ENCODE data around the gene PTGS1. TPM values are rescaled to one million over a fixed set of nuclear protein-coding genes. Genes with fewer than 3 reads are reported as not detected.
A peak's percentile ranks its signal among the peaks of the same experiment; 100 is the strongest.
"Not testable (repeated sequence)": the region's sequence is repeated elsewhere in the genome, so short reads cannot be mapped to it uniquely, and the experiment has no call there.

Gene PTGS1
- total RNA-seq, 5 donors from 2014 or later (not counting 1 experiment from before 2014, with no cell fraction given): 0.44 to 2.0 (median 0.86) TPM

DNA sequence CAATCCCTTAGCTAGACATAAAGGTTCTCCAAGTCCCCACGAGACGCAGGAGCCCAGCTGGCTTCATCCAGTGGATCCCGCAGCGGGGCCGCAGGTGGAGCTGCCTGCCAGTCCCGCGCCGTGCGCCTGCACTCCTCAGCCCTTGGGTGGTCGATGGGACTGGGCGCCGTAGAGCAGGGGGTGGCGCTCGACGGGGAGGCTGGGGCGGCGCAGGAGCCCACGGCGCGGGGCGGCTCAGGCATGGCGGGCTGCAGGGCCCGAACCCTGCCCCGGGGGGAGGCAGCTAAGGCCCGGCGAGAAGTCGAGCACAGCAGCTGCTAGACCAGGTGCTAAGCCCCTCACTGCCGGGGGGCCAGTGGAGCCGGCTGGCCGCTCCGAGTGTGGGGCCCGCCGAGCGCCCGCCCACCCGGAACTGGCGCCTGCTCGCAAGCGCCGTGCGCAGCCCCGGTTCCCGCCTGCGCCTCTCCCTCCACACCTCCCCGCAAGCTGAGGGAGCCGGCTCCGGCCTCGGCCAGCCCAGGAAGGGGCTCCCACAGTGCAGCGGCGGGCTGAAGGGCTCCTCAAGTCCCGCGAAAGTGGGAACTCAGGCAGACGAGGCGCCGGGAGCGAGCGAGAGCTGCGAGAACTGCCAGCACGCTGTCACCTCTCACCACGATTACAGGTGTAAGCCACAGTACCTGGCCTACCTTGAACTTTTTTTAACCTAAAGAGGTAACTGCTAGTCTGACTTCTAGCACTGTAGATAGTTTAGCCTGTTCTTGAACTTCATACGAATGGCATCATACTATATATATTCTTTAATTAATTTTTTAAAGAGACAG lies 35.5 kb downstream of the PTGS1 start:
- H3K27ac Mint-ChIP-seq: no peak overlapping the region
- Histone ChIP-seq H3K36me3 (ENCODE audit: control insufficient read depth in 2 of 2, extremely low read depth in 1 of 2, insufficient read depth in 1 of 2, low read length in 1 of 2) (no peaks in the 10 kb centered on the region), H3K4me3 (ENCODE audit: control insufficient read depth in 1 of 2, extremely low read depth in 1 of 2, low read length in 1 of 2) (no peak overlapping the region), H3K27ac (ENCODE audit: low read length) (no peak overlapping the region), H3K27me3 (replicated peaks in 1 of 2; ENCODE audit: control insufficient read depth in 2 of 2, extremely low read depth in 1 of 2, insufficient read depth in 2 of 2, low read length in 1 of 2) (no peaks in the 10 kb centered on the region), H3K9me3 (no peaks in the 10 kb centered on the region), H3K4me1 (ENCODE audit: control insufficient read depth in 1 of 2, extremely low read depth in 1 of 2, insufficient read depth in 2 of 2, low read length in 2 of 2) (no peaks in the 10 kb centered on the region)
- DNase-seq (peak in 3 of 35 experiments; percentile 7 to 18 (median 11)), ATAC-seq (replicated peaks in 1 of 4) (peak in 3 of 4 experiments; percentile 41 to 77 (median 46))
- peak overlapping the region; percentile 31 to 72 (median 59) for H3K4me3 Mint-ChIP-seq
- peaks cover 2 to 6% of the 10 kb centered on the region in 2 donors for H3K27me3 Mint-ChIP-seq
- no peaks in the 10 kb centered on the region for H3K36me3 Mint-ChIP-seq
- CTCF ChIA-PET: no interaction called here
- H3K4me1 Mint-ChIP-seq: no peaks in the 10 kb centered on the region
- WGBS (ENCODE audit: insufficient coverage): 86% methylated on average over 38 of the region's 61 CpGs
- no peaks in the 10 kb centered on the region for H3K9me3 Mint-ChIP-seq
- POLR2A ChIA-PET: interaction anchor here in 1 of 2 donors (0.6 kb wide), 1 partner anchor 1511 kb away, joined by 3 read pairs; no protein-coding TSS in a partner anchor

DNA sequence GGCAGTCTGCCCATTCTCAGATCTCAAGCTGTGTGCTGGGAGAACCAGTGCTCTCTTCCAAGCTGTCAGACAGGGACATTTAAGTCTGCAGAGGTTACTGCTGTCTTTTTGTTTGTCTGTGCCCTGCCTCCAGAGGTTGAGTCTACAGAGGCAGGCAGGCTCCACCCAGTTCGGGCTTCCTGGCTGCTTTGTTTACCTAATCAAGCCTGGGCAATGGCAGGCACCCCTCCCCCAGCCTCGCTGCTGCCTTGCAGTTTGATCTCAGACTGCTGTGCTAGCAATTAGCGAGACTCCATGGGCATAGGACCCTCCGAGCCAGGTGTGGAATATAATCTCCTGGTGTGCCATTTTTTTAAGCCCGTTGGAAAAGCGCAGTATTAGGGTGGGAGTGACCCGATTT lies 43.3 kb downstream of the PTGS1 start:
- WGBS (ENCODE audit: insufficient coverage): 44% methylated on average over 3 of the region's 7 CpGs

DNA sequence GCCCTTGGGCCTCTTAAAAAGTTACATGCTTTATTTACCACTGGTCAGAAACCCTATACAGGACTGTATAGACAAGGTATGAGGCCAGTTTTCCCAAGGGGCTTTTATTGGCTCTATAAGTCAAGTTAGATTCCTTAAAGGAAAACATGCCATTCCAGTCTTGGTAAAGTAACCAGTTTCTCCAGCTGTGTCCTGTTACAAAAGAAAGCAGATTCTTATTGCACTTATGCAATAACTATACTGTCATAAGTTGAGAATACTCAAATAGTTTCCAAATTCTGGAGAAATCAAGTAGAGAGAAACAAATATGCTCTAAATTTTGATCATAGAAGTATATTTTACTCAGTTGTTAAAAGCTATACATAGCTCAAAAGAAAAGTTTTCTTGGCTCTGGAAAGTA lies 47.2 kb downstream of the PTGS1 start:
- Histone ChIP-seq H3K36me3 (ENCODE audit: control insufficient read depth in 2 of 2, extremely low read depth in 1 of 2, insufficient read depth in 1 of 2, low read length in 1 of 2) (no peaks in the 10 kb centered on the region), H3K27ac (ENCODE audit: low read length) (no peak overlapping the region), H3K27me3 (replicated peaks in 1 of 2; ENCODE audit: control insufficient read depth in 2 of 2, extremely low read depth in 1 of 2, insufficient read depth in 2 of 2, low read length in 1 of 2) (no peaks in the 10 kb centered on the region), H3K4me1 (ENCODE audit: control insufficient read depth in 1 of 2, extremely low read depth in 1 of 2, insufficient read depth in 2 of 2, low read length in 2 of 2) (no peaks in the 10 kb centered on the region), H3K9me3 (peaks cover 3% of the 10 kb centered on the region), H3K4me3 (ENCODE audit: control insufficient read depth in 1 of 2, extremely low read depth in 1 of 2, low read length in 1 of 2) (no peak overlapping the region)
- Mint-ChIP-seq H3K4me1 (no peaks in the 10 kb centered on the region), H3K27ac (no peak overlapping the region), H3K9me3 (peaks cover 0 to 27% (median 23%) of the 10 kb centered on the region in 3 donors), H3K4me3 (no peak overlapping the region), H3K27me3 (peaks cover 0 to 32% of the 10 kb centered on the region in 2 donors), H3K36me3 (peaks cover 3% of the 10 kb centered on the region)
- no peak for DNase-seq
- ChIA-PET POLR2A (no interaction called here), CTCF (no interaction called here)
- ATAC-seq (replicated peaks in 1 of 4): no peak

More for the DNA sequence above, 43.3 kb downstream of the PTGS1 start:
- H3K4me3 ChIP-seq (ENCODE audit: control insufficient read depth in 1 of 2, extremely low read depth in 1 of 2, low read length in 1 of 2); H3K9me3 Mint-ChIP-seq; CTCF ChIA-PET; POLR2A ChIA-PET; H3K9me3 ChIP-seq; H3K4me1 Mint-ChIP-seq; ATAC-seq (replicated peaks in 1 of 4); DNase-seq; H3K4me3 Mint-ChIP-seq; H3K36me3 Mint-ChIP-seq; H3K4me1 ChIP-seq (ENCODE audit: control insufficient read depth in 1 of 2, extremely low read depth in 1 of 2, insufficient read depth in 2 of 2, low read length in 2 of 2); H3K27ac ChIP-seq (ENCODE audit: low read length); H3K27me3 ChIP-seq (replicated peaks in 1 of 2; ENCODE audit: control insufficient read depth in 2 of 2, extremely low read depth in 1 of 2, insufficient read depth in 2 of 2, low read length in 1 of 2); H3K27ac Mint-ChIP-seq; H3K36me3 ChIP-seq (ENCODE audit: control insufficient read depth in 2 of 2, extremely low read depth in 1 of 2, insufficient read depth in 1 of 2, low read length in 1 of 2): not testable (repeated sequence)
- peaks cover 0 to 21% of the 10 kb centered on the region in 2 donors for H3K27me3 Mint-ChIP-seq

DNA sequence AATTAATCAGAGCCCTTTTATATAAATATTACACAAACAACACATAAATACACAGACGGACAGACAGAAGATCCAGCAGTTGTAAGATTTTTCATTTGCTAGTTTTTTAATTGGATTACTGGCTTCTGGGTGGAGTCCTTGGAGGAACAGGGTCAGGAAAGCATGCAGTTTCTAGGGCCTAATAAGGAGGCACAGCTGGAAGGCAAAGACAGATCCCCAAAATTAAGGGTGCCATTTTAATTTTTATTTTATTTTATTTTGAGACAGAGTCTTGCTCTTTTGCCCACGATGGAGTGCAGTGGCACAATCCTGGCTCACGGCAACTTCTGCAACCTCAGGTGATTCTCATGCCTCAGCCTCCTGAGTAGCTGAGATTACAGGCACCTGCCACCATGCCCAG lies 49.5 kb downstream of the PTGS1 start:
- ATAC-seq (replicated peaks in 1 of 4): no peak
- no peak for DNase-seq
- H3K4me1 ChIP-seq (ENCODE audit: control insufficient read depth in 1 of 2, extremely low read depth in 1 of 2, insufficient read depth in 2 of 2, low read length in 2 of 2): no peaks in the 10 kb centered on the region
- no CpG with 5 or more reads among the region's 3 CpGs for WGBS (ENCODE audit: insufficient coverage)
- peaks cover 3% of the 10 kb centered on the region for H3K9me3 ChIP-seq
- ChIA-PET CTCF (no interaction called here), POLR2A (no interaction called here)
- H3K36me3 Mint-ChIP-seq: peaks cover 3% of the 10 kb centered on the region
- H3K27me3 Mint-ChIP-seq: peaks cover 5 to 27% of the 10 kb centered on the region in 2 donors
- no peaks in the 10 kb centered on the region for H3K27me3 ChIP-seq (replicated peaks in 1 of 2; ENCODE audit: control insufficient read depth in 2 of 2, extremely low read depth in 1 of 2, insufficient read depth in 2 of 2, low read length in 1 of 2)
- no peak overlapping the region for H3K4me3 Mint-ChIP-seq
- no peak overlapping the region for H3K27ac ChIP-seq (ENCODE audit: low read length)
- H3K4me1 Mint-ChIP-seq: no peaks in the 10 kb centered on the region
- H3K4me3 ChIP-seq (ENCODE audit: control insufficient read depth in 1 of 2, extremely low read depth in 1 of 2, low read length in 1 of 2): no peak overlapping the region
- H3K27ac Mint-ChIP-seq: no peak overlapping the region
- no peaks in the 10 kb centered on the region for H3K36me3 ChIP-seq (ENCODE audit: control insufficient read depth in 2 of 2, extremely low read depth in 1 of 2, insufficient read depth in 1 of 2, low read length in 1 of 2)
- peaks cover 0 to 27% (median 23%) of the 10 kb centered on the region in 3 donors for H3K9me3 Mint-ChIP-seq

DNA sequence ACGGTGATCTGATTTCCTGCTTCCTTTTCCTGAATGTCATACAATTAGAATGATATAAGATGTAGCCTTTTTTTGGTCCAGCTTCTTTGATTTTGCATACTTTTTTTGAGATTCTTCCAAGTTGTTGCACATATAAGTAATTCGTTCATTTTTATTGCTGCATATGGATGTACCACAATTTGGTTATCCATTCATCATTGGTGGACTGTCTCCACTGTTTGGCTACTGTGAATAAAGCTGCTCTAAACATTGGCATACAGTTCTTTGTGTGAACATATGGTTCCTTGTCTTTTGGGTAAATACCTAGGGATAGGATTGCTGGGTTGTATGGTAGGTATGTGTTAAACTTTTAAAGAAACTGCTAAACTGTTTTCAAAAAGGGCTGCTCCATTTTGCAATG lies 54.3 kb downstream of the PTGS1 start:
- Mint-ChIP-seq H3K27me3 (peaks cover 5 to 15% of the 10 kb centered on the region in 2 donors), H3K4me3 (no peak overlapping the region), H3K4me1 (no peaks in the 10 kb centered on the region), H3K9me3 (peaks cover 4 to 25% (median 15%) of the 10 kb centered on the region in 3 donors), H3K36me3 (peaks cover 5% of the 10 kb centered on the region), H3K27ac (no peak overlapping the region)
- no peaks in the 10 kb centered on the region for H3K4me1 ChIP-seq (ENCODE audit: control insufficient read depth in 1 of 2, extremely low read depth in 1 of 2, insufficient read depth in 2 of 2, low read length in 2 of 2)
- 57% methylated on average over 1 of the region's 2 CpGs for WGBS (ENCODE audit: insufficient coverage)
- POLR2A ChIA-PET: no interaction called here
- H3K9me3 ChIP-seq: no peaks in the 10 kb centered on the region
- no peaks in the 10 kb centered on the region for H3K27me3 ChIP-seq (replicated peaks in 1 of 2; ENCODE audit: control insufficient read depth in 2 of 2, extremely low read depth in 1 of 2, insufficient read depth in 2 of 2, low read length in 1 of 2)
- CTCF ChIA-PET: no interaction called here
- no peak overlapping the region for H3K4me3 ChIP-seq (ENCODE audit: control insufficient read depth in 1 of 2, extremely low read depth in 1 of 2, low read length in 1 of 2)
- no peaks in the 10 kb centered on the region for H3K36me3 ChIP-seq (ENCODE audit: control insufficient read depth in 2 of 2, extremely low read depth in 1 of 2, insufficient read depth in 1 of 2, low read length in 1 of 2)
- ATAC-seq (replicated peaks in 1 of 4): no peak
- H3K27ac ChIP-seq (ENCODE audit: low read length): no peak overlapping the region
- DNase-seq: no peak

DNA sequence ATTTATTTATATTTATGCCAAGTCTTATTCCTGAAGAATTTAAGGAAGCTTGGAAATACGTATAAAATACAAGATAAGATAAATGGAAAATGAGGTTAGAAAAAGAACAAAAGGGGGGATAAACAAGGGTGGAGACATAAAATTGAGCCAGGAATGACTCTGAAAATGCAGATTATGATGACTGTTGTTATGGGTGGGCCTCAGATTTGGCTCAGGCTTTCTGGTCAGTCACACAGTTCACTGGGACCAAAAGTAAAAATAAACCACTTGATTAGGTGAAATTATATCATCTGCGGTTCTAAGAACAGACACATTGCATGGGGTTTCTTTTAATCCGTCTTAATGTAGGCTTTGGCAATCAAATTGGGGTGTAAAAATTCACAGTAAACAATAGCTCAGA lies 55.9 kb downstream of the PTGS1 start:
- ChIA-PET CTCF (no interaction called here), POLR2A (no interaction called here)
- Mint-ChIP-seq H3K27ac (no peak overlapping the region), H3K36me3 (peaks cover 2% of the 10 kb centered on the region), H3K27me3 (peaks cover 11 to 15% of the 10 kb centered on the region in 2 donors), H3K9me3 (peaks cover 3 to 20% (median 4%) of the 10 kb centered on the region in 3 donors), H3K4me1 (no peaks in the 10 kb centered on the region), H3K4me3 (no peak overlapping the region)
- Histone ChIP-seq H3K9me3 (no peaks in the 10 kb centered on the region), H3K4me3 (ENCODE audit: control insufficient read depth in 1 of 2, extremely low read depth in 1 of 2, low read length in 1 of 2) (no peak overlapping the region), H3K4me1 (ENCODE audit: control insufficient read depth in 1 of 2, extremely low read depth in 1 of 2, insufficient read depth in 2 of 2, low read length in 2 of 2) (no peaks in the 10 kb centered on the region), H3K36me3 (ENCODE audit: control insufficient read depth in 2 of 2, extremely low read depth in 1 of 2, insufficient read depth in 1 of 2, low read length in 1 of 2) (no peaks in the 10 kb centered on the region), H3K27me3 (replicated peaks in 1 of 2; ENCODE audit: control insufficient read depth in 2 of 2, extremely low read depth in 1 of 2, insufficient read depth in 2 of 2, low read length in 1 of 2) (no peaks in the 10 kb centered on the region), H3K27ac (ENCODE audit: low read length) (no peak overlapping the region)
- DNase-seq (no peak), ATAC-seq (replicated peaks in 1 of 4) (no peak)
- 94% methylated on average over 3 of the region's 3 CpGs for WGBS (ENCODE audit: insufficient coverage)

All from T-cell (primary cell).